HepG2 (cell line): ENCODE results near the gene GRAMD4. TPM values are rescaled to one million over a fixed set of nuclear protein-coding genes. Genes with fewer than 3 reads are reported as not detected.

Source experiments
- ATAC-seq: fragments of 200-7000 bp; cut with Tn5 transposase; 3 replicates; pipeline ENCODE4 v1.9.1; 2020; ENCODE audit warnings: mild to moderate bottlenecking, moderate library complexity
- BruUV-seq: library from RNA; stranded (reverse); fragments of 400-500 nt; replicated peaks from 2 replicates; lab custom pipeline; 2021; lab: Mats Ljungman, UMichigan
- CTCF ChIA-PET: fragments of 300-600 bp; formaldehyde crosslinking; extraction: SDS; loops from one replicate; lab custom pipeline; 2021; ENCODE audit warnings: low total read pairs, inconsistent platforms, low intra/inter-chr PET ratio; lab: Yijun Ruan, JAX
- POLR2A ChIA-PET: fragments of 350-600 bp; sonication (Branson Sonifier 250); formaldehyde crosslinking; loops from one replicate; lab custom pipeline; 2020; ENCODE audit warnings: antibody characterized with exemption, inconsistent platforms; lab: Yijun Ruan, JAX
- DNase-seq: peaks from one replicate; pipeline ENCODE4 v3.0.0-alpha.2; 2015; ENCODE audit warnings: low spot score
- FAIRE-seq: peaks from 3 replicates; lab custom pipeline; 2011; peaks lifted over from hg19 to GRCh38; lab: Jason Lieb, UNC
- H2AFZ ChIP-seq: one replicate; pipeline ENCODE4 v1.6.1; 2011; ENCODE audit warnings: low read length, inconsistent platforms
- H3K27ac ChIP-seq: fragments of 300-600 bp; 3 replicates; pipeline ENCODE4 v1.8.0; 2011; ENCODE audit warnings: mixed run types, mild to moderate bottlenecking, mixed read lengths, low read length, inconsistent platforms; ENCODE audit not compliant: insufficient read depth; ENCODE audit errors: extremely low read length
- H3K27me3 ChIP-seq, 2 experiments: fragments of 200-600 bp in 1 of 2; 2 replicates in 1 of 2; 3 replicates in 1 of 2; pipeline versions ENCODE4 v1.6.0 to v1.8.0; 2011; ENCODE audit warnings: low read length in 2 of 2, mild to moderate bottlenecking in 2 of 2, moderate library complexity in 2 of 2, inconsistent platforms in 1 of 2; ENCODE audit not compliant: insufficient read depth in 2 of 2, control insufficient read depth in 1 of 2
- H3K36me3 ChIP-seq, 2 experiments: fragments of 200-600 bp in 1 of 2; replicated peaks in 1 of 2; 2 replicates in 1 of 2; 3 replicates in 1 of 2; pipeline versions ENCODE4 v1.5.1 to v1.8.0; 2011; ENCODE audit warnings: low read length in 2 of 2, inconsistent platforms in 1 of 2; ENCODE audit not compliant: insufficient read depth in 2 of 2, control insufficient read depth in 1 of 2
- H3K4me1 ChIP-seq: 2 replicates; pipeline ENCODE4 v1.5.1; 2012; ENCODE audit warnings: low read length, inconsistent platforms; ENCODE audit not compliant: insufficient read depth
- H3K4me2 ChIP-seq: 2 replicates; pipeline ENCODE4 v1.6.0; 2011; ENCODE audit warnings: low read depth, low read length, inconsistent platforms
- H3K4me3 ChIP-seq, 3 experiments: fragments of 200-600 bp in 1 of 3; sonication (generic), shearing (Covaris generic) in 1 of 3; replicated peaks in 1 of 3; 2 replicates each; pipeline ENCODE4 v1.5.1; 2011 to 2016; ENCODE audit warnings: low read length in 3 of 3, inconsistent platforms in 2 of 3, low read depth in 2 of 3, mild to moderate bottlenecking in 2 of 3, control low read depth in 1 of 3, mixed read lengths in 1 of 3; ENCODE audit not compliant: insufficient read depth in 1 of 3
- H3K79me2 ChIP-seq: one replicate; pipeline ENCODE4 v1.6.1; 2011; ENCODE audit warnings: low read length, inconsistent platforms; ENCODE audit not compliant: insufficient read depth
- H3K9ac ChIP-seq: 2 replicates; pipeline ENCODE4 v1.6.0; 2011; ENCODE audit warnings: mild to moderate bottlenecking, low read depth, low read length, inconsistent platforms; ENCODE audit not compliant: insufficient read depth
- H3K9me3 ChIP-seq: 2 replicates; pipeline ENCODE4 v1.5.1; 2012; ENCODE audit warnings: mild to moderate bottlenecking, low read length
- H4K20me1 ChIP-seq: 2 replicates; pipeline ENCODE4 v1.6.0; 2011; ENCODE audit warnings: inconsistent platforms, mild to moderate bottlenecking, low read length, moderate library complexity; ENCODE audit not compliant: insufficient read depth
- ATF5 ChIP-seq: sonication (generic); formaldehyde crosslinking; IDR thresholded peaks from 2 replicates; pipeline ENCODE4 v1.4.0; 2020; ENCODE audit warnings: mild to moderate bottlenecking, low read depth, missing genetic modification reagents
- BRCA1 ChIP-seq: sonication (generic); formaldehyde crosslinking; IDR thresholded peaks from 2 replicates; pipeline ENCODE4 v1.4.0; 2020; ENCODE audit warnings: missing genetic modification reagents
- CSRNP2 ChIP-seq: sonication (generic); formaldehyde crosslinking; conservative IDR thresholded peaks from 2 replicates; pipeline ENCODE4 v1.8.0; 2022; ENCODE audit warnings: low read depth, missing genetic modification reagents
- DBP ChIP-seq: sonication (generic); formaldehyde crosslinking; IDR thresholded peaks from 2 replicates; pipeline ENCODE4 v1.4.0; 2020; ENCODE audit warnings: missing genetic modification reagents; ENCODE audit errors: not compliant biosample characterization
- IRX3 ChIP-seq: sonication (generic); formaldehyde crosslinking; IDR thresholded peaks from 2 replicates; pipeline ENCODE4 v1.8.1; 2023; ENCODE audit warnings: mild to moderate bottlenecking, low read depth, missing genetic modification reagents, borderline replicate concordance
- MAF1 ChIP-seq: sonication (generic); formaldehyde crosslinking; IDR thresholded peaks from 2 replicates; pipeline ENCODE4 v1.5.0; 2020; ENCODE audit warnings: missing genetic modification reagents, borderline replicate concordance
- NFE2 ChIP-seq: sonication (generic); formaldehyde crosslinking; IDR thresholded peaks from 2 replicates; pipeline ENCODE4 v1.4.0; 2020; ENCODE audit warnings: missing genetic modification reagents
- NFYB ChIP-seq: sonication (generic); formaldehyde crosslinking; IDR thresholded peaks from 2 replicates; pipeline ENCODE4 v1.4.0; 2020; ENCODE audit warnings: missing genetic modification reagents
- PRPF4 ChIP-seq: fragments of 200-400 bp; formaldehyde crosslinking; IDR thresholded peaks from 2 replicates; pipeline ENCODE4 v1.6.1; 2016; ENCODE audit warnings: low read length, low read depth; ENCODE audit not compliant: poor library complexity, severe bottlenecking
- TSC22D2 ChIP-seq: sonication (generic); formaldehyde crosslinking; IDR thresholded peaks from 2 replicates; pipeline ENCODE4 v1.5.1; 2020; ENCODE audit warnings: missing genetic modification reagents, mild to moderate bottlenecking, borderline replicate concordance
- ZFX ChIP-seq: sonication (generic); formaldehyde crosslinking; IDR thresholded peaks from 2 replicates; pipeline ENCODE4 v1.4.0; 2020; ENCODE audit warnings: mild to moderate bottlenecking, low read depth, missing genetic modification reagents, moderate library complexity
- ZNF224 ChIP-seq: sonication (generic); formaldehyde crosslinking; IDR thresholded peaks from 2 replicates; pipeline ENCODE4 v1.5.0; 2020; ENCODE audit warnings: mild to moderate bottlenecking, missing genetic modification reagents
- ZNF430 ChIP-seq: sonication (generic); formaldehyde crosslinking; IDR thresholded peaks from 2 replicates; pipeline ENCODE4 v1.9.0; 2021; ENCODE audit warnings: mild to moderate bottlenecking, missing genetic modification reagents
- ZNF629 ChIP-seq: sonication (generic); formaldehyde crosslinking; conservative IDR thresholded peaks from 2 replicates; pipeline ENCODE4 v1.5.0; 2020; ENCODE audit warnings: missing genetic modification reagents
- WGBS: methylation state at CpG from one replicate; pipeline ENCODE4 v1.1.6; 2017; ENCODE audit warnings: low lambda C conversion rate; 5-methylcytosine and 5-hydroxymethylcytosine counted together
- in situ Hi-C: cut with HindIII; loops from 2 replicates; pipeline ENCODE4 v1.10.0; 2017; ENCODE audit warnings: low pct_unique_long_range_greater_than_20kb; ENCODE audit not compliant: extremely low pct_ligation_motif_present
- intact Hi-C: fragments of 100-400 bp; cut with micrococcal nuclease; formaldehyde crosslinking; loops from one replicate; pipeline ENCODE4 v1.10.0; 2022; ENCODE audit not compliant: unreplicated experiment
- polyA plus RNA-seq, 8 experiments: library from polyadenylated mRNA; depleted of rRNA in 3 of 8; stranded (reverse) in 7 of 8; unstranded in 1 of 8; fragments of >200 nt; fragmentation: Illumina TruSeq in 4 of 8; extraction: Trizol in 4 of 8; gene quantifications; 2 replicates each; pipeline versions ENCODE4 v1.2.1 to v1.2.3, GENCODE V29; 2011 to 2016; ENCODE audit warnings: low read depth in 4 of 8, missing spikeins in 1 of 8, mixed read lengths in 1 of 8; ENCODE audit not compliant: insufficient read depth in 1 of 8
- total RNA-seq, 5 experiments: library from RNA; depleted of rRNA; stranded (reverse); fragments of >200 nt; fragmentation: Illumina TruSeq; extraction: Trizol; gene quantifications; 2 replicates each; pipeline ENCODE4 v1.2.3, GENCODE V29; 2016; ENCODE audit warnings: low read depth in 1 of 5

GRAMD4 gene
- total and polyA plus RNA-seq, 2 of the 13 experiments (the other 11 are each of a cell fraction or from before 2014, with no cell fraction given), result 15.2 to 15.7 TPM

- Histone ChIP-seq H3K27me3 (no peaks in the 10 kb centered on the region), H3K4me1 (peaks cover 59% of the 10 kb centered on the region), H3K27ac (peak overlapping the region; percentile 51)
- no peak for ATAC-seq
- TF ChIP-seq MAF1, result no peak
- TF ChIP-seq ATF5 (CRISPR knock-in tag), result no peak
- no peak for TF ChIP-seq ZFX
- no peak for TF ChIP-seq TSC22D2 (CRISPR knock-in tag)
- TF ChIP-seq BRCA1, result no peak
- TF ChIP-seq DBP, result no peak
- TF ChIP-seq NFYB, result no peak
- no peak for TF ChIP-seq ZNF629 (CRISPR knock-in tag)
- TF ChIP-seq ZNF430 (CRISPR knock-in tag), result no peak
- TF ChIP-seq CSRNP2 (CRISPR knock-in tag), result no peak
- TF ChIP-seq PRPF4, result no peak
- TF ChIP-seq NFE2 (CRISPR knock-in tag), result no peak
- no peak for TF ChIP-seq ZNF224 (CRISPR knock-in tag)
- no peak for TF ChIP-seq IRX3 (CRISPR knock-in tag)
- TF ChIP-seq, all 625 proteins: peak for 0
- H3K9me3 ChIP-seq, result no peaks in the 10 kb centered on the region
- POLR2A ChIA-PET, result interaction anchor here (1.3 kb wide), 2 partner anchors 16 to 27 kb away, joined by 4 to 7 read pairs; no protein-coding TSS in a partner anchor
- no peak overlapping the region for H3K9ac ChIP-seq
- in situ Hi-C loops, result no loop called here
- no peaks in the 10 kb centered on the region for H3K36me3 ChIP-seq
- no peak for FAIRE-seq
- H2AFZ ChIP-seq, result no peak overlapping the region
- H4K20me1 ChIP-seq, result no peaks in the 10 kb centered on the region
- no peak for DNase-seq
- BruUV-seq, result no TSS peak
- no peak overlapping the region for H3K4me3 ChIP-seq
- no peak overlapping the region for H3K4me2 ChIP-seq
- CTCF ChIA-PET, result no interaction called here
- WGBS, result 88% methylated on average over 22 of the region's 29 CpGs
- intact Hi-C loops, result loop anchor here (5.0 kb wide), 1 partner anchor 74 kb away; no protein-coding TSS in a partner anchor
- no peaks in the 10 kb centered on the region for H3K79me2 ChIP-seq
Observed at GRCh38 chr22:46636221-46637002, 16.2 kb downstream of the GRAMD4 start.
